Activated CD8-positive, alpha-beta memory T cell treated with anti-CD3 and anti-CD28 coated beads for 24 hours (primary cell): ENCODE results near the gene ITPR3.

Experiments used
- DNase-seq: peaks from one replicate; pipeline ENCODE4 v3.0.0-alpha.2; 2020

ITPR3 gene

GRCh38 chr6:33620856-33621710, at the start of gene ITPR3:
Gene ITPR3 (plus strand): TSS chr6:33621322. CDS start chr6:33621603, 281 bp downstream.
- DNase-seq, result peak; percentile 91

- DNase-seq, result no peak
Observed at GRCh38 chr6:33571637-33572316, 49.3 kb upstream of the ITPR3 start.

GRCh38 chr6:33575211-33575610, 45.9 kb upstream of the ITPR3 start:
- DNase-seq, result no peak

- no peak for DNase-seq
Observed at GRCh38 chr6:33576668-33577067, 44.5 kb upstream of the ITPR3 start.

GRCh38 chr6:33577106-33577535, 44.0 kb upstream of the ITPR3 start:
- no peak for DNase-seq

GRCh38 chr6:33577718-33578117, 43.4 kb upstream of the ITPR3 start:
- no peak for DNase-seq

GRCh38 chr6:33578164-33578563, 43.0 kb upstream of the ITPR3 start:
- DNase-seq, result no peak

- DNase-seq, result no peak
Observed at GRCh38 chr6:33578588-33579011, 42.5 kb upstream of the ITPR3 start.

GRCh38 chr6:33579828-33580714, 41.1 kb upstream of the ITPR3 start, which contains the start of gene BAK1:
Gene BAK1 (minus strand): TSS chr6:33580276. CDS start chr6:33577604, 2,672 bp downstream.
- peak; percentile 89 for DNase-seq

- DNase-seq, result no peak
Observed at GRCh38 chr6:33581186-33581585, 39.9 kb upstream of the ITPR3 start.

GRCh38 chr6:33583591-33584155, 37.4 kb upstream of the ITPR3 start:
- DNase-seq, result no peak

- DNase-seq, result no peak
Observed at GRCh38 chr6:33584700-33585402, 36.3 kb upstream of the ITPR3 start.

GRCh38 chr6:33585403-33586107, 35.6 kb upstream of the ITPR3 start:
- DNase-seq, result peak; percentile 99

- DNase-seq, result no peak
Observed at GRCh38 chr6:33586108-33586640, 34.9 kb upstream of the ITPR3 start.

GRCh38 chr6:33587529-33587928, 33.6 kb upstream of the ITPR3 start:
- DNase-seq, result no peak

- DNase-seq, result no peak
Observed at GRCh38 chr6:33588894-33589293, 32.2 kb upstream of the ITPR3 start.

GRCh38 chr6:33589392-33589730, 31.8 kb upstream of the ITPR3 start:
- DNase-seq, result no peak

- peak; percentile 76 for DNase-seq
Observed at GRCh38 chr6:33589731-33590530, 31.2 kb upstream of the ITPR3 start.

- no peak for DNase-seq
Observed at GRCh38 chr6:33590531-33591198, 30.5 kb upstream of the ITPR3 start.
